SK-MEL-5 (cell line): ENCODE results near the gene C4BPA. TPM values are rescaled to one million over a fixed set of nuclear protein-coding genes. Genes with fewer than 3 reads are reported as not detected.

Experiments used
- small RNA-seq, 2 experiments: library from RNA; depleted of rRNA; stranded (forward); fragments of <200 nt; gene quantifications; one replicate each; pipeline ENCODE3, GENCODE V24; 2014
- total RNA-seq: library from RNA; depleted of rRNA; stranded (reverse); fragments of >200 nt; shearing (Covaris generic); gene quantifications from 2 replicates; pipeline ENCODE4 v1.2.3, GENCODE V29; 2014; rRNA removed

Gene C4BPA
- total RNA-seq, 1 experiment from 2014 or later, result not detected

Small RNAs within 50 kb of the gene (small RNA-seq; reads per million reads assigned to genes)
- gene AL445493.1, result 0 reads per million in 2 experiments

Other genes starting within 250 kb of the C4BPA start
- gene IL20, start 238.6 kb upstream of the C4BPA start, total RNA-seq, result not detected in 2 replicates
- gene IL24, start 206.8 kb upstream of the C4BPA start, total RNA-seq, result 0.37 TPM in 1 of 2 replicates, not detected in the other
- gene FCMR, start 182.3 kb upstream of the C4BPA start, total RNA-seq, result 1.7 and 2.8 TPM in 2 replicates
- not detected in 2 replicates for gene PIGR, start 157.8 kb upstream of the C4BPA start, total RNA-seq
- gene FCAMR, start 133.8 kb upstream of the C4BPA start, total RNA-seq, result not detected in 2 replicates
- 0.13 and 0.50 TPM in 2 replicates for gene C1orf116, start 71.5 kb upstream of the C4BPA start, total RNA-seq
- 9.2 and 9.4 TPM in 2 replicates for gene YOD1, start 53.0 kb upstream of the C4BPA start, total RNA-seq
- gene PFKFB2, start 51.0 kb upstream of the C4BPA start, total RNA-seq, result 24.0 and 24.9 TPM in 2 replicates
- gene C4BPB, start 15.4 kb upstream of the C4BPA start, total RNA-seq, result not detected in 2 replicates
- gene CD55, start 217.4 kb downstream of the C4BPA start, total RNA-seq, result 47.9 and 53.3 TPM in 2 replicates